HG03159 (cell line): ENCODE data around the gene GRID1.
A peak's percentile ranks its signal among the peaks of the same experiment; 100 is the strongest.
"Not testable (repeated sequence)": the region's sequence is repeated elsewhere in the genome, so short reads cannot be mapped to it uniquely, and the experiment has no call there.

ENCODE experiments used
- ATAC-seq: cut with Tn5 transposase; IDR thresholded peaks from one replicate; pipeline ENCODE4 v1.9.1; 2021; ENCODE audit warnings: mild to moderate bottlenecking, moderate library complexity; ENCODE audit not compliant: unreplicated experiment

GRID1 gene

GRCh38 chr10:86117051-86117450 is 249.5 kb downstream of the GRID1 start:
- ATAC-seq = no peak

DNA sequence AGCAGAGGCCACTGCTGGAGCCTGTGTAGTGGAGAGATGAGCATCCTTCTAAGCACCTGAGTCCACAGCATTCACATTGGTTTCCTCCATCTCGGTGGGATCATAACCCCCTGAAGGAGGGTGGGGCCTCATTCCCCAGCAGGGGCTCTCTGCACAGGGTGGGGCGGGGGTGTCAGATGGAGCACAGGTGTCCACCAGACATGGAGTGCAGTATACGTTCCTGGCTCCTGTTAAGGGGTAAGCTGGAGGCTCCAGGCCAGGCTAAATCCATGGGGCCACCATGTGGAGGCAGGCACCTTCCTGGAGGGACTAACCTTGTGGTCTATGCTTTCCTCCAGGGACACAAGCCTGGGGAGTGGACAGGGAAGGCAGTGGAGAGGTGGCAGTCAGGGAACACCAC is 252.6 kb downstream of the GRID1 start:
- ATAC-seq = no peak

GRCh38 chr10:86113501-86113900 is 253.1 kb downstream of the GRID1 start:
- ATAC-seq = no peak

- no peak for ATAC-seq
These were observed 253.6 kb downstream of the GRID1 start for GRCh38 chr10:86113044-86113443.

GRCh38 chr10:86111902-86112545 is 254.6 kb downstream of the GRID1 start:
- no peak for ATAC-seq

GRCh38 chr10:86110156-86110786 is 256.3 kb downstream of the GRID1 start:
- no peak for ATAC-seq

- no peak for ATAC-seq
These were observed 257.2 kb downstream of the GRID1 start for GRCh38 chr10:86109421-86109820.

DNA sequence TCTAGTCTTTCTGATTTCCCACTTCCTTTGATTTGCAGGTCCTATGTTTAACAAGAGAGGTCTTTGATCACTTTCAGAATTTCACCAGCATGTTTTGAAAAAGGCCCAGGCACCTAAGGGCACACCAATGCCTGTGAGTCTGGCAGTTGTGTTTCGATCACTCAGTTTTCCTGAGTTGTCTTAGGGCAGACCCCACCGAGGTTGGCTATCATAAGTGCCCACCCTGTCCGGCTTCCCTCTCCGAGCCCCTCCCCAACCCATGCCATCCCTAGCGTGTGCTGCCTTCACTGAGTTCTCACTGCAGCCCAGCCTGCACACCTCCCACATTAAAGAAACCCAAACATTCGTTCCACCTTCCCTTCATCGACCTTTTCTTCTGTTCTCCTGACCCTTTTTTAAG is 257.9 kb downstream of the GRID1 start:
- no peak for ATAC-seq

- not testable (repeated sequence) for ATAC-seq
These were observed 258.8 kb downstream of the GRID1 start for GRCh38 chr10:86107611-86108310.

DNA sequence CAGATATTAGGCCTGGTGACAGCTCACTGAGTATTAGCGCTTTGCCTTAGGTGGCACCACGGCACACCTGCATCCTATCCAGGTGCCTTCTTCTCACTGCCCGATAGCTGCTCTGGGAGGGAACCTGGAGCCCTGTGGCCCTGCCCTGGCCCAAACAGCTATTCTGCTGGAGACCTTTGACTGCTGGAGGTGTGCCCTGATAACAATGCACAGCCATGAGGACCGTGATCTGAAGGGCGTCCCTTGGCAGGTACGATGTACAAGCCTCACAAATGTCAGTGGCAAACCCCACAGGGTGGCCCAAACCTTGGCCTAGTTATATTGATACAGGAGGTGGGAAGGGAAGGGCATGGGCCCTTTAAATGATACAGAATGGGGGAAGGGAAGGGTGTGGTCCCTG is 259.5 kb downstream of the GRID1 start:
- ATAC-seq = no peak

- no peak for ATAC-seq
These were observed 260.0 kb downstream of the GRID1 start for GRCh38 chr10:86106616-86107015.

DNA sequence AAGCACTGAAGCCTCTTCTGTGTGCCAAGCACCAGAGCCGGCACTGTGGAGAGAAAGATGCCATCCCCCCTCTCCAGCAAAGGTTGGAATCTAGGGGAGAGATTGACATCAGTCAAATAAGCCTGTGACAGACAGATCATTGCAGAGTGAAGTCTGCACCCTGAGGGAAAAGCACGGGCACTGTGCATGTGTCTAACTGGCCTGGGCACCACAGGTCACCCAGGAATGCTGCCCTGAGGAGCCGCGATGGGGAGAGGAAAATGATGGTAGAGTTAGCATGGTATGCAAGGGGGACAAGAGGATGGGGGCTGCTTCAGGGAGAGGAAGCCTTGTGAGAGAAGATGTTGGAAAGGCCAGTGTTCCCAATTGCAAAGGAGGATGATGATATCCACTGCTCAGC is 261.0 kb downstream of the GRID1 start:
- no peak for ATAC-seq

DNA sequence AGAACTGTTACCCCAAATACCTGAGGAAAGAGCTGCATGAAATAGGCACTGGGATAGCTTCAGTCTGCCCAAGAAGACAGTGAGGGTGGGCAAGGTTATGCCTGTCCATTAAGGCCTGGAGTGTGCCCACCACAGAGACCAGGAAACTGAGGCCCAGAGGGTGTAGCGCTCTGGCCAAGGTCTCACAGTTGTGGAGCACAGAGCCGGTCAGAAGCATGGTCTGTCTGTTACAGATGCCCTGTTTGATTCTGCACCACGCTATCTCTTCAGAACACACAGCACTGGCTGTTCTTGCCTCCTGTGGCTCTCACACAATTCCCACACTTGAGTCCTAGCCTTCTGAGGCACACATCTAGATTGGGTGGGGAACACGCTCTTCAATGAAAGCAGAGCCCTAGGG is 261.4 kb downstream of the GRID1 start:
- no peak for ATAC-seq

DNA sequence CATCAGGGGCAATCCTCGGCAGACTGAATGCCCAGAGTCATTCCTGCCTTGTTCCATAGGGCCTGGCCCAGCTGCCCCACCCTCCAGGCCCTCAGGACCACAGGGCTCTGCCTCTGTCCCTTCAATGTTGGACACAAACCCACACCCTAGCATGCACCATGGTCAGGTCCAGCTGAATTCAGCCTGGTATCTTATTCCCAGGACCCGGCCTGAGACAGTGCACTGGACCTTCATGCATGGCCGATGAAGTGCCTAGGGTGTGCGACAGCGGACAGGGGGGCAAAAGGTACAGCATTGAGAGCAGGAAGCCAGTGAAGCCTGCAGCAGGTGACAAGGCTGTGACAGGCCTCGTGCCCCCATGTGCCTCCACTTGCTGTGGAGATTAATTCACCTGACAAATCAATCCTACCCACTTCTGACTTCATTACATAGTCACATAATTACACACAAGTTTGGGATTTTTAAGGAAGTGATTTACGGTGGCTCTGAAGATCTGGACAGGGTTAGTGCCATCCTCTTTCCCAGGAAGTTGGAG is 261.9 kb downstream of the GRID1 start:
- no peak for ATAC-seq

GRCh38 chr10:86104156-86104555 is 262.4 kb downstream of the GRID1 start:
- ATAC-seq = no peak

GRCh38 chr10:86103391-86104101 is 263.0 kb downstream of the GRID1 start:
- ATAC-seq = no peak

GRCh38 chr10:86102451-86102850 is 264.1 kb downstream of the GRID1 start:
- no peak for ATAC-seq

- no peak for ATAC-seq
These were observed 264.6 kb downstream of the GRID1 start for GRCh38 chr10:86102031-86102430.

- ATAC-seq = peak; percentile 76
These were observed 266.0 kb downstream of the GRID1 start for GRCh38 chr10:86100581-86101061.

DNA sequence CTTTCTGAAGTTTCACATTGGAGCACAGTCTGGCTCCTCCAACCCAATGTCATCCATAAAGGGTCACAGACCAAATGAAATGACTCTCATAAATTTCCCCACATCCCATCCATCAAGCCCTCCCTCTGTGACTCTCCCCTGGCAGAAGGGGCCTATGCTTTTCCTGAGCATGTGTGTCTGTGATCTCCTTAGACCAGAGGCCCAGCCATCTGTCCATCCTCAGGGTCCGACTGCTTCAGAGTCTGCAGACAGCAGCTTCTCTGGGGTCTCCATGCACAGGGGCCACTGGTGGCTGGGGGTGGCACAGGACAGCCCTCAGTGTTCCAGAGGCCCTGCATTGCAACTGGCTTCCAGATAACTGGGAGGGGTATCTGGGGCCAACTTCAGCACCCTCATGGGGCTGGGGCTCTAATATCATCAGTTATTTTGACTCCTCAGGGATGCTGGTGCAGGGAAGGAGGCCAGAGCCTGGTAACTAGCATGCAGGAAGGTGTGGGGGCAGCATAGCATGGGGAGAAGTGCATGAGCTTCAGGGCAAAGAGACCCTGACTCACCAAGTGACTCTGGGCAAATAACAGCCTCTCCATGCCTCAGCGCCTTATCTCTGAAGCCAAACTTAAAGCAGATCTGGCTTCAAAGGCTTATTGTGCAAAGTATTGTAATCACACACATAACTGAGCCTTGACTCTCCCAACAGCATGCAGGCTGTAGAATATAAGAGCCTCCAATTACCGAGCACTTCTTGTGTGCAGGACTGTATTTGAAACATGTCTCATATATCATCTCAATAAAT is 266.9 kb downstream of the GRID1 start:
- no peak for ATAC-seq
